K562 (cell line): Measurements from ENCODE around the gene DOLPP1. TPM values are rescaled to one million over a fixed set of nuclear protein-coding genes. Genes with fewer than 3 reads are reported as not detected.
"Not testable (repeated sequence)": the region's sequence is repeated elsewhere in the genome, so short reads cannot be mapped to it uniquely, and the experiment has no call there.

Experiments used
- ATAC-seq: fragments of 200-7000 bp; cut with Tn5 transposase; 3 replicates; pipeline ENCODE4 v1.9.1; 2020; ENCODE audit warnings: moderate library complexity
- BruUV-seq: library from RNA; stranded (reverse); fragments of 400-500 nt; replicated peaks from 2 replicates; lab custom pipeline; 2021; lab: Mats Ljungman, UMichigan
- CTCF ChIA-PET: fragments of 300-600 bp; formaldehyde crosslinking; extraction: SDS; loops from one replicate; lab custom pipeline; 2021; ENCODE audit warnings: low intra/inter-chr PET ratio; lab: Yijun Ruan, JAX
- POLR2A ChIA-PET: fragments of 300-600, 350-650 bp; sonication (Branson Sonifier 250); formaldehyde crosslinking; extraction: SDS; loops from one replicate; lab custom pipeline; 2021; ENCODE audit warnings: antibody characterized with exemption, inconsistent platforms; lab: Yijun Ruan, JAX
- DNase-seq, 4 experiments: peaks; one replicate each; pipeline versions ENCODE4 v3.0.0 to v3.0.0-alpha.2; 2011 to 2018; ENCODE audit warnings: low spot score in 3 of 4, mixed read lengths in 3 of 4; ENCODE audit errors: extremely low read depth in 1 of 4
- FAIRE-seq: peaks from 2 replicates; lab custom pipeline; 2011; peaks lifted over from hg19 to GRCh38; lab: Jason Lieb, UNC
- H2AFZ ChIP-seq: 2 replicates; pipeline ENCODE4 v1.6.0; 2011; ENCODE audit warnings: low read depth, low read length, control low read depth, inconsistent platforms
- H3K27ac ChIP-seq: fragments of 200-600 bp; 3 replicates; pipeline ENCODE4 v1.8.0; 2011; ENCODE audit warnings: low read depth, mild to moderate bottlenecking, control low read depth, inconsistent platforms, low read length, moderate library complexity, mixed read lengths; ENCODE audit errors: extremely low read depth
- H3K27me3 ChIP-seq, 2 experiments: fragments of 300-600 bp in 1 of 2; 2 replicates in 1 of 2; 3 replicates in 1 of 2; pipeline versions ENCODE4 v1.6.0 to v1.8.0; 2011; ENCODE audit warnings: inconsistent platforms in 2 of 2, low read length in 2 of 2, mild to moderate bottlenecking in 1 of 2, mixed read lengths in 1 of 2, moderate library complexity in 1 of 2; ENCODE audit not compliant: control insufficient read depth in 2 of 2, insufficient read depth in 2 of 2
- H3K36me3 ChIP-seq: fragments of 300-600 bp; 3 replicates; pipeline ENCODE4 v1.8.0; 2011; ENCODE audit warnings: mild to moderate bottlenecking, low read length, inconsistent platforms; ENCODE audit not compliant: control insufficient read depth, insufficient read depth
- H3K4me1 ChIP-seq, 2 experiments: fragments of 200-600 bp in 1 of 2; replicated peaks in 1 of 2; 2 replicates in 1 of 2; 3 replicates in 1 of 2; pipeline versions ENCODE4 v1.5.1 to v1.8.0; 2011; ENCODE audit warnings: inconsistent platforms in 2 of 2, low read length in 2 of 2, mild to moderate bottlenecking in 1 of 2, mixed read lengths in 1 of 2, moderate library complexity in 1 of 2; ENCODE audit not compliant: control insufficient read depth in 2 of 2, insufficient read depth in 2 of 2
- H3K4me2 ChIP-seq: 2 replicates; pipeline ENCODE4 v1.6.1; 2011; ENCODE audit warnings: low read length, control low read depth, inconsistent platforms, mixed read lengths; ENCODE audit not compliant: insufficient read depth
- H3K4me3 ChIP-seq: fragments of 200-600 bp; sonication (generic), shearing (Covaris generic); 2 replicates; pipeline ENCODE4 v1.5.1; 2016; ENCODE audit warnings: control low read depth, inconsistent platforms
- H3K79me2 ChIP-seq: fragments of 200-600 bp; 3 replicates; pipeline ENCODE4 v1.8.0; 2011; ENCODE audit warnings: low read length, inconsistent platforms; ENCODE audit not compliant: control insufficient read depth, insufficient read depth
- H3K9ac ChIP-seq, 2 experiments: 2 replicates each; pipeline versions ENCODE4 v1.6.0 to v1.6.1; 2011; ENCODE audit warnings: low read depth in 2 of 2, low read length in 2 of 2, control low read depth in 1 of 2, inconsistent platforms in 1 of 2, mild to moderate bottlenecking in 1 of 2, mixed read lengths in 1 of 2; ENCODE audit not compliant: insufficient read depth in 1 of 2
- H3K9me1 ChIP-seq: one replicate; pipeline ENCODE4 v1.6.0; 2011; ENCODE audit warnings: inconsistent platforms, mild to moderate bottlenecking, low read length, moderate library complexity; ENCODE audit not compliant: control insufficient read depth, insufficient read depth
- H3K9me3 ChIP-seq: replicated peaks from 2 replicates; pipeline ENCODE4 v1.5.1; 2011; ENCODE audit warnings: low read depth, low read length, inconsistent platforms; ENCODE audit not compliant: control insufficient read depth, insufficient read depth
- H4K20me1 ChIP-seq: replicated peaks from 2 replicates; pipeline ENCODE4 v1.6.1; 2011; ENCODE audit warnings: low read length, inconsistent platforms, mixed read lengths; ENCODE audit not compliant: control insufficient read depth, insufficient read depth
- BRD4 ChIP-seq: fragments of 200-600 bp; sonication (generic); IDR thresholded peaks from 2 replicates; pipeline ENCODE4 v1.6.1; 2017; ENCODE audit warnings: inconsistent platforms
- MCM5 ChIP-seq: fragments of 450-650 bp; IDR thresholded peaks from 2 replicates; pipeline ENCODE4 v1.6.1; 2016; ENCODE audit warnings: low read depth
- NFIX ChIP-seq: fragments of 250-450 bp; sonication (Bioruptor Pico); IDR thresholded peaks from 2 replicates; pipeline ENCODE4 v1.4.0; 2020; ENCODE audit warnings: low read depth, mild to moderate bottlenecking, moderate library complexity
- NR2C1 ChIP-seq, 2 experiments: fragments of 450-650 bp; IDR thresholded peaks; 2 replicates each; pipeline ENCODE4 v1.6.1; 2017; ENCODE audit warnings: mild to moderate bottlenecking in 2 of 2, antibody characterized with exemption in 1 of 2, inconsistent platforms in 1 of 2, missing compliant biosample characterization in 1 of 2, missing genetic modification characterization in 1 of 2
- U2AF1 ChIP-seq: fragments of 200-400 bp; formaldehyde crosslinking; optimal IDR thresholded peaks from 2 replicates; pipeline ENCODE3; 2017; ENCODE audit warnings: mild to moderate bottlenecking, low read depth, low read length, moderate library complexity
- WGBS: fragments of 100-300 bp; shearing (Covaris generic); methylation state at CpG from one replicate; pipeline ENCODE4 v1.1.6; 2016; ENCODE audit warnings: low coverage, mixed read lengths; ENCODE audit not compliant: insufficient coverage; ENCODE audit errors: missing lambda C conversion rate; 5-methylcytosine and 5-hydroxymethylcytosine counted together
- in situ Hi-C: fragments of 300-500 bp; cut with MboI; formaldehyde crosslinking; loops from 4 replicates; pipeline ENCODE4 v1.15.0; 2018; ENCODE audit warnings: inconsistent platforms, mixed read lengths
- intact Hi-C: fragments of 100-400 bp; cut with micrococcal nuclease; formaldehyde crosslinking; loops from 2 replicates; pipeline ENCODE4 v1.14.2; 2022
- polyA plus RNA-seq, 8 experiments: library from polyadenylated mRNA; depleted of rRNA in 4 of 8; stranded (reverse) in 5 of 8; unstranded in 3 of 8; fragments of >200 nt; fragmentation: Nextera tagmentation in 2 of 8; fragmentation: Illumina TruSeq in 1 of 8; extraction: Ambion mirVana in 2 of 8; extraction: Trizol in 1 of 8; gene quantifications; 2 replicates each; pipeline versions ENCODE4 v1.2.1 to v1.2.3, GENCODE V29; 2011 to 2014; ENCODE audit warnings: inconsistent platforms in 1 of 8, missing spikeins in 1 of 8
- total RNA-seq, 7 experiments: library from RNA; depleted of rRNA in 6 of 7; stranded (reverse); fragments of >200 nt in 6 of 7; fragmentation: Illumina TruSeq in 2 of 7; extraction: Trizol in 2 of 7; gene quantifications; 2 replicates each; pipeline versions ENCODE4 v1.2.1 to v1.2.3, GENCODE V29; 2011 to 2021; ENCODE audit warnings: low replicate concordance in 1 of 7

The DOLPP1 gene
- total and polyA plus RNA-seq, 9 of the 15 experiments (the other 6 are each of a cell fraction or from before 2014, with no cell fraction given), result 3.0 to 39.8 (median 30.5) TPM

DNA sequence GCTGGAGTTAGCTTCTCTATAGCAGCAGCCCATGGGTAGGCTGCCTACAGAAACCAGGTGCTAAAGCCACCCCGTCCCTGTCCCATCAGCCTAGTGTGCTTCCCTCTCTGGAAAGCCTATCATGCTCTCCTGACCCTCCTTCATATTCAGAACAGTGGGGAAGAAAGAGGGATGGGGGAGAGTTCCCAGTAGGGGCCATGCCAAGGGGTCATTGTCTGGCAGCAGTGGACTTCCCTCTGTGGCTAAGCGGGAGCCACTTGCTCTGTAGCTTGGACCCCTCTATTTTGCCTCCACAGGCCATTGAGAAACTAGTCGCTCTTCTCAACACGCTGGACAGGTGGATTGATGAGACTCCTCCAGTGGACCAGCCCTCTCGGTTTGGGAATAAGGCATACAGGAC, 47.8 kb downstream of the DOLPP1 start:
- H3K4me3 ChIP-seq, result no peak overlapping the region
- FAIRE-seq (no peak), DNase-seq (no peak), ATAC-seq (no peak)
- peaks cover 0 to 9% of the 10 kb centered on the region in 2 experiments; a peak in 3 of 5 replicates for H3K4me1 ChIP-seq
- in situ Hi-C loops, result no loop called here
- H4K20me1 ChIP-seq, result no peaks in the 10 kb centered on the region
- H3K27me3 ChIP-seq, result no peaks in the 10 kb centered on the region
- H3K27ac ChIP-seq, result no peak overlapping the region
- no peaks in the 10 kb centered on the region for H3K9me1 ChIP-seq
- POLR2A ChIA-PET, result interaction anchor here (1.0 kb wide), 1 partner anchor 488 kb away, joined by 5 read pairs; no protein-coding TSS in a partner anchor
- 91% methylated on average over 5 of the region's 5 CpGs for WGBS
- no peak for TF ChIP-seq NR2C1 (IDR thresholded peaks at IDR 0.05)
- no peak for TF ChIP-seq NR2C1 (tag; IDR thresholded peaks at IDR 0.05)
- TF ChIP-seq U2AF1, result no peak
- TF ChIP-seq NFIX (CRISPR knock-in tag), result no peak
- TF ChIP-seq MCM5, result no peak
- no peak for TF ChIP-seq BRD4
- intact Hi-C loops, result no loop called here
- no peaks in the 10 kb centered on the region for H3K9me3 ChIP-seq
- no TSS peak for BruUV-seq
- peaks cover 78% of the 10 kb centered on the region for H3K36me3 ChIP-seq
- H3K4me2 ChIP-seq, result no peak overlapping the region
- H2AFZ ChIP-seq, result no peak overlapping the region
- no peaks in the 10 kb centered on the region for H3K79me2 ChIP-seq
- 0 out of 4 replicates have a peak overlapping the region, but pooled peaks of 1 of the 2 experiments have one; percentile 11 for H3K9ac ChIP-seq
- CTCF ChIA-PET, result no interaction called here

DNA sequence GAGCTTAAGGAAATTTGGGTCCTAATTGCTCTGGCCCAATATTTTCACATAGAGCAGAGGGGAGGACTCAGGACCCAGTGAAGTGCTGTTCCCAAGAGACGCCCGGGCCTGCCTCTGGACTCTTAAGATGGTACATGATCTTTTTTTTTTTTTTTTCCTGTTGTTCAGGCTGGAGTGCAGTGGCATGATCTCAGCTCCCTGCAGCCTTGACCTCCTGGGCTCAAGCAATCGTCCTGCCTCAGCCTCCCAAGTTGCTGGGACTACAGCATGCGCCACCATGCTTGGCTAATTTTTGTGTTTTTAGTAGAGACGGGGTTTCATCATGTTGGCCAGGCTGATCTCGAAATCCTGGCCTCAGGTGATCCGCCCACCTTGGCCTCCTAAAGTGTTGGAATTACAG, 49.4 kb downstream of the DOLPP1 start:
- not testable (repeated sequence) for H3K79me2 ChIP-seq, H3K27me3 ChIP-seq, H3K4me2 ChIP-seq, H3K27ac ChIP-seq, H3K9ac ChIP-seq, H3K4me1 ChIP-seq, BruUV-seq, H3K4me3 ChIP-seq, H4K20me1 ChIP-seq, H3K9me3 ChIP-seq, H2AFZ ChIP-seq, DNase-seq, ATAC-seq, FAIRE-seq, H3K9me1 ChIP-seq
- CTCF ChIA-PET, result interaction anchor here (0.7 to 3.6 kb wide), 2 partner anchors 11 to 480 kb away, joined by 3 to 36 read pairs; no protein-coding TSS in a partner anchor
- in situ Hi-C loops (loop anchor here (5.0 kb wide), 1 partner anchor 487 kb away; no protein-coding TSS in a partner anchor), intact Hi-C loops (loop anchor here (10.0 kb wide), 1 partner anchor 655 kb away; no protein-coding TSS in a partner anchor)
- peaks cover 77% of the 10 kb centered on the region for H3K36me3 ChIP-seq
- WGBS, result 93% methylated on average over 7 of the region's 7 CpGs
- POLR2A ChIA-PET, result interaction anchor here (0.6 to 2.0 kb wide), 4 partner anchors 17 to 479 kb away, joined by 3 to 5 read pairs (median 5); no protein-coding TSS in a partner anchor
